BJ (cell line): ENCODE measurements around the gene DOCK4. TPM values are rescaled to one million over a fixed set of nuclear protein-coding genes. Genes with fewer than 3 reads are reported as not detected.

Experiments
- CTCF ChIA-PET: fragments of 350-600 bp; formaldehyde crosslinking; extraction: SDS; loops from one replicate; lab custom pipeline; 2021; ENCODE audit warnings: antibody characterized with exemption, inconsistent platforms; lab: Yijun Ruan, JAX
- POLR2A ChIA-PET: fragments of 300-600 bp; sonication (Branson Sonifier 250); formaldehyde crosslinking; extraction: SDS; loops from one replicate; lab custom pipeline; 2021; ENCODE audit warnings: antibody characterized with exemption; lab: Charles Lee
- DNase-seq: peaks from one replicate; pipeline ENCODE4 v3.0.0-alpha.2; 2011; ENCODE audit warnings: low read depth
- H3K27me3 ChIP-seq: 2 replicates; pipeline ENCODE4 v1.6.0; 2011; ENCODE audit warnings: low read length; ENCODE audit not compliant: control insufficient read depth, insufficient read depth
- H3K36me3 ChIP-seq: 2 replicates; pipeline ENCODE4 v1.5.1; 2011; ENCODE audit warnings: low read length; ENCODE audit not compliant: control insufficient read depth, insufficient read depth
- H3K4me3 ChIP-seq: 2 replicates; pipeline ENCODE4 v1.5.1; 2011; ENCODE audit warnings: low read depth, mild to moderate bottlenecking, control low read depth, low read length
- CTCF ChIP-seq: IDR thresholded peaks from 2 replicates; pipeline ENCODE4 v1.5.1; 2011; ENCODE audit warnings: low read depth, mild to moderate bottlenecking, control low read depth, inconsistent platforms, low read length, moderate library complexity; ENCODE audit not compliant: insufficient read depth
- polyA plus RNA-seq: library from polyadenylated mRNA; depleted of rRNA; stranded (reverse); fragments of >200 nt; gene quantifications from 2 replicates; pipeline ENCODE4 v1.2.3, GENCODE V29; 2011

Gene DOCK4
- polyA plus RNA-seq, 1 experiment: 0.15 TPM

GRCh38 chr7:112192236-112193154 is 13.7 kb downstream of the DOCK4 start:
- no peak for DNase-seq
- no peaks in the 10 kb centered on the region for H3K36me3 ChIP-seq
- no peak for TF ChIP-seq CTCF
- POLR2A ChIA-PET: interaction anchor here (0.6 kb wide), 1 partner anchor 13 kb away, joined by 3 read pairs; no protein-coding TSS in a partner anchor
- H3K4me3 ChIP-seq: no peak overlapping the region
- H3K27me3 ChIP-seq: no peaks in the 10 kb centered on the region
- CTCF ChIA-PET: no interaction called here

GRCh38 chr7:112190120-112190519 is 16.1 kb downstream of the DOCK4 start:
- POLR2A ChIA-PET: no interaction called here
- no peak for DNase-seq
- H3K4me3 ChIP-seq: no peak overlapping the region
- no peak for TF ChIP-seq CTCF
- CTCF ChIA-PET: interaction anchor here (0.6 kb wide), 1 partner anchor 10 kb away, joined by 3 read pairs; no protein-coding TSS in a partner anchor
- H3K27me3 ChIP-seq: no peaks in the 10 kb centered on the region
- H3K36me3 ChIP-seq: no peaks in the 10 kb centered on the region

- POLR2A ChIA-PET: no interaction called here
- TF ChIP-seq CTCF: no peak
- H3K36me3 ChIP-seq: no peaks in the 10 kb centered on the region
- DNase-seq: no peak
- CTCF ChIA-PET: interaction anchor here (0.6 kb wide), 1 partner anchor 10 kb away, joined by 3 read pairs; no protein-coding TSS in a partner anchor
- H3K27me3 ChIP-seq: no peaks in the 10 kb centered on the region
- H3K4me3 ChIP-seq: no peak overlapping the region
Measured at GRCh38 chr7:112189691-112190090, 16.5 kb downstream of the DOCK4 start.

GRCh38 chr7:112188257-112188656 is 17.9 kb downstream of the DOCK4 start:
- Histone ChIP-seq H3K4me3 (no peak overlapping the region), H3K36me3 (no peaks in the 10 kb centered on the region), H3K27me3 (no peaks in the 10 kb centered on the region)
- no peak for TF ChIP-seq CTCF
- DNase-seq: no peak
- CTCF ChIA-PET: interaction anchor here (1.0 to 1.8 kb wide), 2 partner anchors 9 to 452 kb away, joined by 4 to 5 read pairs; no protein-coding TSS in a partner anchor
- POLR2A ChIA-PET: no interaction called here

GRCh38 chr7:112186300-112186699 is 19.9 kb downstream of the DOCK4 start:
- ChIA-PET POLR2A (no interaction called here), CTCF (no interaction called here)
- Histone ChIP-seq H3K27me3 (no peaks in the 10 kb centered on the region), H3K36me3 (no peaks in the 10 kb centered on the region), H3K4me3 (no peak overlapping the region)
- no peak for TF ChIP-seq CTCF
- no peak for DNase-seq
